Sigmoid colon (tissue), 4 donors: Measurements from ENCODE around the gene RHCG.

Experiments
- POLR2A ChIP-seq, 2 donors: fragments of 450-650 bp; IDR thresholded peaks; one replicate each; pipeline ENCODE4 v1.6.1; 2016; ENCODE audit warnings: antibody characterized with exemption in 2 of 2, mild to moderate bottlenecking in 2 of 2, moderate library complexity in 2 of 2
- POLR2AphosphoS5 ChIP-seq, 4 donors: sonication (generic); formaldehyde crosslinking; IDR thresholded peaks; one replicate each; pipeline ENCODE4 v1.6.1; 2017; ENCODE audit warnings: antibody characterized with exemption in 4 of 4
- TF ChIP-seq, protein P1 (sequence below), 4 experiments: fragments of 450-650 bp in 3 of 4; fragments of 200-600 bp in 1 of 4; IDR thresholded peaks; one replicate each; pipeline ENCODE4 v1.5.1; 2016 to 2019; ENCODE audit warnings: antibody characterized with exemption in 4 of 4, mild to moderate bottlenecking in 3 of 4, moderate library complexity in 2 of 4

DNA sequence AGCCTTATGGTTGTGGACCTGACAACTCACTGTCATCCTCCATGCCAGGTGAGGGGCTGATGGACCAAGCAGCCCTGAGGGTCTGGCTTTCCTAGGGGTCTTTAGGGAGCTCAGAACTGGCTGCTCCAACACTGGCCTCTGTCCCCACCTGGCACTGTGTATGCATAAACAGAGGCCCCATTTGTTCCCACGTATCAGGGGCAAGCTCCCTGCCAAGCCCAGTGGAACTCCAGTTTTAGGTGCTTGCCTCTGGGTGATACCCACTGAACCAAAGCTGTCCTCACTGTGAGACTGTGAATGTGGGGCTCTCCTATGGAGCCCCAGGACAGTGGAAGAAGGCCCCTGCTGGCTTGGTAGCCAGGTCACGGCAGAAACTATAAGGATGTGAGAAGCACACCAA, 26.7 kb upstream of the RHCG start:
- TF ChIP-seq POLR2A (IDR thresholded peaks at IDR 0.05) = no peak
- TF ChIP-seq, protein P1, sequence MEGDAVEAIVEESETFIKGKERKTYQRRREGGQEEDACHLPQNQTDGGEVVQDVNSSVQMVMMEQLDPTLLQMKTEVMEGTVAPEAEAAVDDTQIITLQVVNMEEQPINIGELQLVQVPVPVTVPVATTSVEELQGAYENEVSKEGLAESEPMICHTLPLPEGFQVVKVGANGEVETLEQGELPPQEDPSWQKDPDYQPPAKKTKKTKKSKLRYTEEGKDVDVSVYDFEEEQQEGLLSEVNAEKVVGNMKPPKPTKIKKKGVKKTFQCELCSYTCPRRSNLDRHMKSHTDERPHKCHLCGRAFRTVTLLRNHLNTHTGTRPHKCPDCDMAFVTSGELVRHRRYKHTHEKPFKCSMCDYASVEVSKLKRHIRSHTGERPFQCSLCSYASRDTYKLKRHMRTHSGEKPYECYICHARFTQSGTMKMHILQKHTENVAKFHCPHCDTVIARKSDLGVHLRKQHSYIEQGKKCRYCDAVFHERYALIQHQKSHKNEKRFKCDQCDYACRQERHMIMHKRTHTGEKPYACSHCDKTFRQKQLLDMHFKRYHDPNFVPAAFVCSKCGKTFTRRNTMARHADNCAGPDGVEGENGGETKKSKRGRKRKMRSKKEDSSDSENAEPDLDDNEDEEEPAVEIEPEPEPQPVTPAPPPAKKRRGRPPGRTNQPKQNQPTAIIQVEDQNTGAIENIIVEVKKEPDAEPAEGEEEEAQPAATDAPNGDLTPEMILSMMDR (IDR thresholded peaks at IDR 0.05) = no peak
- no peak for TF ChIP-seq POLR2AphosphoS5 (IDR thresholded peaks at IDR 0.05)
